K562 (cell line): ENCODE data around the gene STS.

ENCODE experiments used
- CTCF ChIP-seq, 3 experiments: IDR thresholded peaks in 2 of 3; conservative IDR thresholded peaks in 1 of 3; 2 replicates each; pipeline ENCODE4 v1.5.1; 2011 to 2012; ENCODE audit warnings: low read length in 3 of 3, mild to moderate bottlenecking in 3 of 3, control low read depth in 2 of 3, improper control_type of control experiment in 1 of 3, inconsistent platforms in 1 of 3, low read depth in 1 of 3, mixed read lengths in 1 of 3, moderate library complexity in 1 of 3; ENCODE audit not compliant: insufficient read depth in 2 of 3
- EP300 ChIP-seq: IDR thresholded peaks from 2 replicates; pipeline ENCODE4 v1.6.1; 2012; ENCODE audit warnings: low read length, improper control_type of control experiment
- EZH2 ChIP-seq: IDR thresholded peaks from 2 replicates; pipeline ENCODE4 v1.6.1; 2012; ENCODE audit warnings: low read depth, mild to moderate bottlenecking, inconsistent platforms, low read length, borderline replicate concordance
- GABPB2 ChIP-seq: fragments of 250-450 bp; sonication (Bioruptor Pico); conservative IDR thresholded peaks from 2 replicates; pipeline ENCODE4 v1.5.1; 2021; ENCODE audit warnings: mild to moderate bottlenecking
- GATAD2B ChIP-seq: fragments of 450-650 bp; IDR thresholded peaks from 2 replicates; pipeline ENCODE4 v1.6.1; 2017; ENCODE audit warnings: mild to moderate bottlenecking, borderline replicate concordance
- HMG20B ChIP-seq: fragments of 250-450 bp; sonication (Bioruptor Pico); IDR thresholded peaks from 2 replicates; pipeline ENCODE4 v1.5.0; 2021; ENCODE audit warnings: mild to moderate bottlenecking
- NBN ChIP-seq: fragments of 450-650 bp; IDR thresholded peaks from 2 replicates; pipeline ENCODE4 v1.6.1; 2016; ENCODE audit warnings: low read depth, mild to moderate bottlenecking
- POLR2A ChIP-seq: fragments of 450-650 bp; conservative IDR thresholded peaks from 2 replicates; pipeline ENCODE4 v1.6.1; 2016
- REST ChIP-seq, 2 experiments: fragments of 450-650 bp; formaldehyde crosslinking in 1 of 2; IDR thresholded peaks; 2 replicates each; pipeline versions ENCODE4 v1.4.0 to v1.6.1; 2014 to 2020; ENCODE audit warnings: mild to moderate bottlenecking in 2 of 2, borderline replicate concordance in 1 of 2, low read depth in 1 of 2
- SMARCC2 ChIP-seq: fragments of 450-650 bp; IDR thresholded peaks from 2 replicates; pipeline ENCODE4 v1.6.1; 2017; ENCODE audit warnings: antibody characterized with exemption, moderate library complexity, mild to moderate bottlenecking, low read depth
- SPI1 ChIP-seq: IDR thresholded peaks from 2 replicates; pipeline ENCODE4 v1.6.1; 2011; ENCODE audit warnings: low read depth, low read length, control low read depth, borderline replicate concordance
- U2AF1 ChIP-seq: fragments of 200-400 bp; formaldehyde crosslinking; optimal IDR thresholded peaks from 2 replicates; pipeline ENCODE3; 2017; ENCODE audit warnings: mild to moderate bottlenecking, low read depth, low read length, moderate library complexity
- TF ChIP-seq, protein P1 (sequence below): sonication (generic); formaldehyde crosslinking; IDR thresholded peaks from 2 replicates; pipeline ENCODE4 v1.8.0; 2022; ENCODE audit warnings: missing genetic modification reagents, mild to moderate bottlenecking, borderline replicate concordance
- TF ChIP-seq, protein P2 (sequence below): fragments of 200-400 bp; formaldehyde crosslinking; IDR thresholded peaks from 2 replicates; pipeline ENCODE4 v1.6.1; 2017; ENCODE audit warnings: mild to moderate bottlenecking, low read depth, low read length, moderate library complexity

DNA sequence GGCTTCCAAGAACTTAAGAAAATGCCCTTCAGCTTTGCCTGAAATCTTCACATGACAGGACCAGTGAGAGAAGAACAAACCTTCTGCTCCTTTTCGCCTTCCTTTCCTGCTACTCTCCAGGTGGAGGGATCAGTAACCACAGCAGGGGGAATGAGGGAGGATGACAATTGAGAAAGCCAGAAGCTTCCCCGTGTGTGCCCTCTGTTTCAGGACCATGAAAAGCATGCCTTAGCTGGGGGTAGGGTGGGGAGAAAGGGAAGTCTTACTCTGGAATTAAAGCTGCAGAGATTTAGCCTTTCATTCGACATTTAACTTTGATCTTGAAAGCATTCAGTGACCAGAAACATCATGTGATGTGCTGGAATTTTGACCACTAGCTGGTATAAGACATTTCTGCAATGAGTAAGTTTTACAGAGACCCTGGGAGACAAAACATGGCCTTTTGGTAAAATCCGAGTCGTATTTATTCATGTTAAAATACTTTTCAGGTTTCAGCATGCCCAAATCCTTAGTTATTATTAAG, 11.0 kb downstream of the STS start:
- TF ChIP-seq CTCF (IDR thresholded peaks at IDR 0.05 in 2 of 3, conservative IDR thresholded peaks at IDR 0.05 in 1 of 3; ENCODE audit: insufficient read depth in 2 of 3, low read depth in 1 of 3, low read length in 3 of 3): no peak
- TF ChIP-seq, protein P1, sequence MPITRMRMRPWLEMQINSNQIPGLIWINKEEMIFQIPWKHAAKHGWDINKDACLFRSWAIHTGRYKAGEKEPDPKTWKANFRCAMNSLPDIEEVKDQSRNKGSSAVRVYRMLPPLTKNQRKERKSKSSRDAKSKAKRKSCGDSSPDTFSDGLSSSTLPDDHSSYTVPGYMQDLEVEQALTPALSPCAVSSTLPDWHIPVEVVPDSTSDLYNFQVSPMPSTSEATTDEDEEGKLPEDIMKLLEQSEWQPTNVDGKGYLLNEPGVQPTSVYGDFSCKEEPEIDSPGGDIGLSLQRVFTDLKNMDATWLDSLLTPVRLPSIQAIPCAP (CRISPR knock-in tag): no peak
- no peak for TF ChIP-seq NBN
- no peak for TF ChIP-seq HMG20B (CRISPR knock-in tag)
- TF ChIP-seq SPI1: no peak
- TF ChIP-seq EZH2: no peak
- TF ChIP-seq REST (IDR thresholded peaks at IDR 0.05; ENCODE audit: borderline replicate concordance): no peak; the same call in 1 of the 2 replicates
- TF ChIP-seq REST (CRISPR knock-in tag; IDR thresholded peaks at IDR 0.05; ENCODE audit: low read depth): no peak
- no peak for TF ChIP-seq U2AF1
- TF ChIP-seq, protein P2, sequence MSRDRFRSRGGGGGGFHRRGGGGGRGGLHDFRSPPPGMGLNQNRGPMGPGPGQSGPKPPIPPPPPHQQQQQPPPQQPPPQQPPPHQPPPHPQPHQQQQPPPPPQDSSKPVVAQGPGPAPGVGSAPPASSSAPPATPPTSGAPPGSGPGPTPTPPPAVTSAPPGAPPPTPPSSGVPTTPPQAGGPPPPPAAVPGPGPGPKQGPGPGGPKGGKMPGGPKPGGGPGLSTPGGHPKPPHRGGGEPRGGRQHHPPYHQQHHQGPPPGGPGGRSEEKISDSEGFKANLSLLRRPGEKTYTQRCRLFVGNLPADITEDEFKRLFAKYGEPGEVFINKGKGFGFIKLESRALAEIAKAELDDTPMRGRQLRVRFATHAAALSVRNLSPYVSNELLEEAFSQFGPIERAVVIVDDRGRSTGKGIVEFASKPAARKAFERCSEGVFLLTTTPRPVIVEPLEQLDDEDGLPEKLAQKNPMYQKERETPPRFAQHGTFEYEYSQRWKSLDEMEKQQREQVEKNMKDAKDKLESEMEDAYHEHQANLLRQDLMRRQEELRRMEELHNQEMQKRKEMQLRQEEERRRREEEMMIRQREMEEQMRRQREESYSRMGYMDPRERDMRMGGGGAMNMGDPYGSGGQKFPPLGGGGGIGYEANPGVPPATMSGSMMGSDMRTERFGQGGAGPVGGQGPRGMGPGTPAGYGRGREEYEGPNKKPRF: no peak
- no peak for TF ChIP-seq GATAD2B
- no peak for TF ChIP-seq POLR2A
- TF ChIP-seq EP300: no peak
- no peak for TF ChIP-seq GABPB2
- no peak for TF ChIP-seq SMARCC2
